MV-4-11 (cell line): ENCODE data around the gene MUSTN1.

Experiments used
- DNase-seq: peaks from one replicate; lab custom pipeline; 2025; lab: John Stamatoyannopoulos, UW

Gene MUSTN1

GRCh38 chr3:52852419-52852818 is 17.6 kb upstream of the MUSTN1 start:
- no peak for DNase-seq

DNA sequence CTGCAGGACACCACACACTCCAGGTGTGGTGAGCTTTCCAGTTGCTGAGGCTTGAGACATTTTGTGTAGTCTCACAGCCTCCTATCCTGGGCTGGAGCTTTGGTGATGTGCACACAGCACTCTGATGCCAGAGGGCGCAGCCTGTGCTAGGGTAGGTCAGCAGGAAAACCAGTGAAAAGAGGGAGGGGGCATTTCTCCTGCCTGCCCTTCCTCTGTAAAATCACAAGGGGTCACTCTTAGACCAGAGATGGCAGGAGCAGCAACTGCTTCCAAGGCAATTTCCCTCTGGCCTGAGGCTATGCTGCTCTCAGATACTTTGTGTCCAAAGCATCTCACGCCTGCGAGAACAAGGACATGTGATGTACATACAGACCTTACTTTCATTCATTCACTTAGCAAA is 16.5 kb upstream of the MUSTN1 start:
- DNase-seq, result peak; percentile 54

DNA sequence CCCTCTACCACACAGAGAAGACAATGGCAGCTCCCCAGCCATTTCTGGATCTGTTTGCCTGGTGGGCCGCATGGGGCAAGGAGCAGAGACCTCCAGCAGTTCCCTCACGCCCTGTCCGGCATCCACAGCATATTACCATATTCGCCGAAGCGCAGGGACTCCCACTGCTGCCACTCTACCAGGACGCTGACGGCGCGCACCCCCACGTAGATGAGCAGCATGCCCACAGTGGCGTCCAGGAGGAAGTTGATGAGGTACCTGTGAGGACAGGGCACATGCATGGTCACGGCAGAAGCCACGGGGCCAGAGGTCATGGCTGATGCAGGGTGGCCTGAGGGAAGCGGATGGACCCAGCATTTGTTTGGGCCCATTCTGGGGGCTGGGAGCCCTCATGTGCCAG is 14.8 kb upstream of the MUSTN1 start:
- no peak for DNase-seq

DNA sequence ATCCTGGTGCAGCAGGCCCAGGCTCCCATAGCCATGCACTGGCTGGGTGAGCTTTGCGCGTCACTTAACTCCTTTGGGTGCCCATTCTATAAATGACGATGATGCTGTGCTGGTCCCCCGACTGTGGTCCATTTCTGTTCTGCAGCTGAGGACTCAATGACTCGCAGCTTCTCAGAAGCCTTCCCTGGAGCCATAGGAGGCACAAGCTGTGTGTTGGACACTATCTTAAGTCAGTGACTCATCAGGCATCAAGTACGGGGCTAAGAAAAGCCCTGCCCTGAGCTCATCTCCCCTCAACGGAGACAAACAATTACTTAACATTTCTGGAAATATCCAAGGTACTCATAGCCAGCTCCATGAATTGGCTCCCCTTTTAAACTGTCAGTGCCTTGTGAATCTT is 13.8 kb upstream of the MUSTN1 start:
- peak; percentile 56 for DNase-seq

DNA sequence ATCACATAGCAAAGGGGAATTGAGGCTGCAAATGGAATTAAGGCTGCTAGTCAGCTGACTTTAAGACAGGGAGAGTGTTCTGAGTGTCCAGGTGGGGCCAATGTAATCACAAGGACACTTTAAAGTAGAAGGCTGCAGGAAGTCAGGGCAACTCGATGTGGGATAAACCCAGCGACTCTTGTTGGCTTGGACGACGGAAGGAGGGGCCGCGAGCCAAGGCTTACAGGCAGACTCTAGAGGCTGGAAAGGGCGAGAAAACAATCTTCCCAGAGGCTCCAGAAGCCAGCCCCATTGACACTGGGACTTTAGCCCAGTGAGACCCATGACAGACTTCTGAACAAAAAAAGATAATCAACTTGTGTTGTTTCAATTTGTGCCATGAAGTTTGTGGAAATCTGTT is 12.9 kb upstream of the MUSTN1 start:
- DNase-seq, result no peak

DNA sequence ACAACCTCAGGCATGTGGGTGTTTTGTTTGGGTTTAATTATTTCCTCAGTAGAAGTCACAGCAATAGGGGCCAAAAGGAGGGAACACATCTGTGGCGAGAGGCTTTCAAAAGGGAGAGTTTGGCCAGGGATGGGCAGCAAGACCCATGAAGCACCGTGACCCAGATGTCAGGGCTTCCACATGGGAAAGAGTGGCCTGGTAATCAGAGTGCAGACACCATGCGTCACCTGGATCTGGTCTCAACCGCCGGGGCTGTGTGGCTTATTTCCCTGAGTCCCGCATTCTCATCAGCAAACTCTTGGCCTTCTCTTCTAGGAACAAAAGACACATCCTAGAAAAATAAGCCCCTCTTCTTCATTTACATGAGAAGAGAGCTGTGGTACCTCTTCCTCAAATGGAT is 12.4 kb upstream of the MUSTN1 start:
- no peak for DNase-seq

DNA sequence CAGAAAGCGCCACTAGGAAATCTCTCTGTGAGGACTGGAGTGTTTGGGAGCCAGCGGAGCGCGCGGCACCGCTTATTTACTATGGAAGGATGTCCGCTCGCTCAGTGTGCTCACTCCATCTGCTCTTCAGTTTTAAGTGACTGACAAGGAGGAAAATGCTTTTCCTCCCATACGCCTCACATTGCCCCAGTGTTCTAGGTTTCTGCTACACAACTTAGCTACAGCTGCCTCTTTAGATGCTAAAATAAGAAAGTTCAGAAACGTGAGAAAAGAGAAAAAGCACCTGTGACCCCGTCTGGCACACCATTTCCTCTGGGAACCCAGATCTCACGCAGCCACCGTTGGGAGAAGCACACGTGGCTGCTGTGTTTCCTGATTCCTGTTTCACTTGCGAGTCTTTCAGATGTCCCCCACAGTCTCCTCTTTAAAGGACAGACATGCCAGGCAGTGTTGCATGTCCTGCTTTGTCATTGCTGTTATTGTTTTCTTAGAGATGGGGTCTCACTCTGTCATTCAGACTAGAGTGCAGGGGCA is 11.7 kb upstream of the MUSTN1 start:
- peak; percentile 63 for DNase-seq

- DNase-seq, result no peak
Observed at GRCh38 chr3:52845691-52846431, 11.0 kb upstream of the MUSTN1 start.

GRCh38 chr3:52845157-52845556 is 10.3 kb upstream of the MUSTN1 start:
- peak; percentile 70 for DNase-seq

GRCh38 chr3:52844290-52844975 is 9.6 kb upstream of the MUSTN1 start:
- DNase-seq, result peak; percentile 45

DNA sequence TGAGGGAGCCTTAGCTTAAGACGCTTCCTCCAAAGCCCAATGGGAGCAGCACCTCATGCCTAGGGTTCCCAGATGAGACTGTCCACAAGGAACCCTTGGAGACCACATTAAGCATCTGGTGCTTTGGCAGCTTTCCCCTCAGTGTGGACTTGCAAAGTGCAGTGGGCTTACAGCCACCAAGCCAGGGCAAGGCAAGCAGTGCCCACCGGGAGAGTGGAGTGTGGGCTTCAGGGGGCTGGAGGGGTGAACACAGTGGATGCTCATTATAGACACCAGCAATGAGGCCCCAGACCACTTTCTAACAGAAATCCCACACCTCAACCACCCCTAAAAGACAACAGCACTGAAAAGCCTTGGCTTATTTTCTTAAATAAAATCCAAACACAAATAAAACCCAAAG is 9.1 kb upstream of the MUSTN1 start:
- no peak for DNase-seq

GRCh38 chr3:52843108-52843865 is 8.5 kb upstream of the MUSTN1 start:
- peak; percentile 79 for DNase-seq

GRCh38 chr3:52842424-52842823 is 7.6 kb upstream of the MUSTN1 start:
- peak; percentile 75 for DNase-seq

GRCh38 chr3:52841981-52842340 is 7.1 kb upstream of the MUSTN1 start:
- no peak for DNase-seq

DNA sequence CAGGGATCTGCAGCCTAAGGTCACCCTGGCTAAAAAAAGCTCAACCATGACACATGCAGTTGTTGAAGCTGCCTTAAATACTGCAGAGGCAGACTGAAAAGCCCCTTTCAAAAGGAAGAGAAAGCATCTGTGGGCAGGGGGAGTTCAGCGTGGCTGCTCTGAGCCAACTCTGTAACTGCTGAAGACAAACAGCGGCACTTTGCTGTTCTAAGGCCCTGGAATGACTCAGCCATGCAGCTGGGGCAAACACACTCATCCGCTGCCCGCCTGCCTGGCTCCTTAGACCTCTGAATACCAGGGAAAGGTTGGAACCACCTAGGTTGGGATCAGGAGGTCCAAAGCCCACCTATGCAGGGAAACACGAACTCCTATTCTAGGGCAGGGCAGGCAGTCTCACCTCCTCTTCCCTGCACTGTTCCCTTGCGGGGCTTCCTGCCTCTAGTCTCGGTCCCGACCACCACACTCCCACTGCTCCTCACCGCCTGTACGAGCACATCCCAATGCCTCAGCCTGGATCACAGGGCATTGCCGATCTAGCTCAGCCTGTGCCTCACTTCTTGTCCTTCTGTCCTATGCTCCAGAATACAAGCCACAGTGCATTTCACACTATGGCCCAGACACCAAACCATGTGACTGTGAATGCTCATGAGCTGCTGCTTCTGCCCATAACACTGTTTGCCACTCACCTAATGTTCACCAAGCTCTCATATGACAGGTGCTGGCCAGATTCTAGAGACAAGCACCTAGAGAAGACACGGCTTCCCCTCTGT is 6.6 kb upstream of the MUSTN1 start:
- DNase-seq, result peak; percentile 75

- DNase-seq, result no peak
Observed at GRCh38 chr3:52839892-52840545, 5.2 kb upstream of the MUSTN1 start.

DNA sequence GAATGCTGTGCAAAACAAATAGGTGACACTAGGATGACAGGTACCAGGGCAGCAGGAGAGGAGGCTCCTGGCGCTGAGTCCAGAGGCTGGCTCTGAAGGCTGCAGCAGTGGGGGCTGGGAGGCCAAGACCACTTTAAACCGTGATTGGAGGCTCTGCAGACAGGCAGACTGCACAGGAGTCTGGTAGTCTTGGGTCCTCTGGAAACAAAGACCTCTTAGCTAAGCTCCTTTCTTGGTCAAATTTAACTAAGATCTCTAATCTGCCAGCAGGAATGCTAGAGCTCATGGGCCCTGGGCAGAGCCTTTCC is 4.4 kb upstream of the MUSTN1 start:
- DNase-seq, result no peak

DNA sequence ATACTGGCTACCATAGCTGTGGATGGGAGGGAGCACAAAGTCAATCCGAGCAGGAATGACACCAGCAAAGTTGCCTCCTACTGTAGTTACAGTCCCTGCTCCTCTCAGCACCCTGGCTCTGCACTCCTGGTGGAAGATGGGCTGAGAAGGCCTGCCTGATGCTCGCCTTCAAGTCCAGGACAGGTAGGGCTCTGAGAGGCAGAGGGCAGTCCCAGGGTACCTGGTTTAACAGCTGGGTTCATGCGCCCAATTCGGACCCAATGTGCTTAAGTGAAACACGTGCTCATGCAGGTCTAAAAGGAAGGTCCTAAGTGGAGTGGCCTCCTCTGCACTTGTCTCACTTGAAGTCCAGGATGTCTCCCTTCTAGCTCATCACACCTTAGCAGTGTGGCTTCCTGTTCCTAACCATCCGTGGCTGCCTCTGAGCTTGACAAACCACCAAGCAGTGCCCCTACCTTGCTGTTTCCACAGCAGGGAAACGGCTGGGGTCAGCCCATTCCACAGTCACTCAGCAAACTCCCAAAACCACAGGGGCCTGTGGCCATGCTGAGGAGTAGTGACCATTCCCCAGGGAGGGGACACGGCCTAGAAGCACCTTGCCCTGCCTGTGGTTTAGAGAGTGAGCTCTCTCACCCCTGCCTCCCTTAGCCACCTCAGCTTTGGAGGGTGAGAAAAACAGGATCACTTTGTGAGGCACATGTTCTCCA is 3.9 kb upstream of the MUSTN1 start:
- no peak for DNase-seq

GRCh38 chr3:52836986-52837385 is 2.2 kb upstream of the MUSTN1 start:
- DNase-seq, result no peak

- DNase-seq, result no peak
Observed at GRCh38 chr3:52836471-52836845, 1.6 kb upstream of the MUSTN1 start.
